HepG2 (cell line): Measurements from ENCODE around the gene DENND5B. TPM values are rescaled to one million over a fixed set of nuclear protein-coding genes. Genes with fewer than 3 reads are reported as not detected.

Experiments
- ATAC-seq: fragments of 200-7000 bp; cut with Tn5 transposase; 3 replicates; pipeline ENCODE4 v1.9.1; 2020; ENCODE audit warnings: mild to moderate bottlenecking, moderate library complexity
- BruUV-seq: library from RNA; stranded (reverse); fragments of 400-500 nt; replicated peaks from 2 replicates; lab custom pipeline; 2021; lab: Mats Ljungman, UMichigan
- CTCF ChIA-PET: fragments of 300-600 bp; formaldehyde crosslinking; extraction: SDS; loops from one replicate; lab custom pipeline; 2021; ENCODE audit warnings: low total read pairs, inconsistent platforms, low intra/inter-chr PET ratio; lab: Yijun Ruan, JAX
- POLR2A ChIA-PET: fragments of 350-600 bp; sonication (Branson Sonifier 250); formaldehyde crosslinking; loops from one replicate; lab custom pipeline; 2020; ENCODE audit warnings: antibody characterized with exemption, inconsistent platforms; lab: Yijun Ruan, JAX
- DNase-seq: peaks from one replicate; pipeline ENCODE4 v3.0.0-alpha.2; 2015; ENCODE audit warnings: low spot score
- FAIRE-seq: peaks from 3 replicates; lab custom pipeline; 2011; peaks lifted over from hg19 to GRCh38; lab: Jason Lieb, UNC
- H2AFZ ChIP-seq: one replicate; pipeline ENCODE4 v1.6.1; 2011; ENCODE audit warnings: low read length, inconsistent platforms
- H3K27ac ChIP-seq: fragments of 300-600 bp; 3 replicates; pipeline ENCODE4 v1.8.0; 2011; ENCODE audit warnings: mixed run types, mild to moderate bottlenecking, mixed read lengths, low read length, inconsistent platforms; ENCODE audit not compliant: insufficient read depth; ENCODE audit errors: extremely low read length
- H3K27me3 ChIP-seq, 2 experiments: fragments of 200-600 bp in 1 of 2; 2 replicates in 1 of 2; 3 replicates in 1 of 2; pipeline versions ENCODE4 v1.6.0 to v1.8.0; 2011; ENCODE audit warnings: low read length in 2 of 2, mild to moderate bottlenecking in 2 of 2, moderate library complexity in 2 of 2, inconsistent platforms in 1 of 2; ENCODE audit not compliant: insufficient read depth in 2 of 2, control insufficient read depth in 1 of 2
- H3K36me3 ChIP-seq, 2 experiments: fragments of 200-600 bp in 1 of 2; replicated peaks in 1 of 2; 2 replicates in 1 of 2; 3 replicates in 1 of 2; pipeline versions ENCODE4 v1.5.1 to v1.8.0; 2011; ENCODE audit warnings: low read length in 2 of 2, inconsistent platforms in 1 of 2; ENCODE audit not compliant: insufficient read depth in 2 of 2, control insufficient read depth in 1 of 2
- H3K4me1 ChIP-seq: 2 replicates; pipeline ENCODE4 v1.5.1; 2012; ENCODE audit warnings: low read length, inconsistent platforms; ENCODE audit not compliant: insufficient read depth
- H3K4me2 ChIP-seq: 2 replicates; pipeline ENCODE4 v1.6.0; 2011; ENCODE audit warnings: low read depth, low read length, inconsistent platforms
- H3K4me3 ChIP-seq, 3 experiments: fragments of 200-600 bp in 1 of 3; sonication (generic), shearing (Covaris generic) in 1 of 3; replicated peaks in 1 of 3; 2 replicates each; pipeline ENCODE4 v1.5.1; 2011 to 2016; ENCODE audit warnings: low read length in 3 of 3, inconsistent platforms in 2 of 3, low read depth in 2 of 3, mild to moderate bottlenecking in 2 of 3, control low read depth in 1 of 3, mixed read lengths in 1 of 3; ENCODE audit not compliant: insufficient read depth in 1 of 3
- H3K79me2 ChIP-seq: one replicate; pipeline ENCODE4 v1.6.1; 2011; ENCODE audit warnings: low read length, inconsistent platforms; ENCODE audit not compliant: insufficient read depth
- H3K9ac ChIP-seq: 2 replicates; pipeline ENCODE4 v1.6.0; 2011; ENCODE audit warnings: mild to moderate bottlenecking, low read depth, low read length, inconsistent platforms; ENCODE audit not compliant: insufficient read depth
- H3K9me3 ChIP-seq: 2 replicates; pipeline ENCODE4 v1.5.1; 2012; ENCODE audit warnings: mild to moderate bottlenecking, low read length
- H4K20me1 ChIP-seq: 2 replicates; pipeline ENCODE4 v1.6.0; 2011; ENCODE audit warnings: inconsistent platforms, mild to moderate bottlenecking, low read length, moderate library complexity; ENCODE audit not compliant: insufficient read depth
- CTCF ChIP-seq: sonication (generic); formaldehyde crosslinking; IDR thresholded peaks from 2 replicates; pipeline ENCODE4 v1.5.0; 2020; ENCODE audit warnings: mild to moderate bottlenecking, missing genetic modification reagents, moderate library complexity
- EZH2 ChIP-seq: conservative IDR thresholded peaks from 2 replicates; pipeline ENCODE4 v1.6.1; 2012; ENCODE audit warnings: mild to moderate bottlenecking, low read depth, low read length, moderate library complexity
- KLF16 ChIP-seq, 2 experiments: sonication (generic) in 1 of 2; formaldehyde crosslinking in 1 of 2; IDR thresholded peaks; 2 replicates each; pipeline versions ENCODE4 v1.6.1 to v1.8.0; 2016 to 2023; ENCODE audit warnings: missing genetic modification reagents in 2 of 2, missing compliant biosample characterization in 1 of 2
- MAFK ChIP-seq, 2 experiments: IDR thresholded peaks in 1 of 2; conservative IDR thresholded peaks in 1 of 2; 2 replicates each; pipeline ENCODE4 v1.6.1; 2011; ENCODE audit warnings: improper control_type of control experiment in 2 of 2, low read length in 2 of 2
- MAX ChIP-seq: IDR thresholded peaks from 2 replicates; pipeline ENCODE4 v1.6.1; 2012; ENCODE audit warnings: inconsistent platforms
- NFATC3 ChIP-seq: sonication (generic); formaldehyde crosslinking; IDR thresholded peaks from 2 replicates; pipeline ENCODE4 v1.5.1; 2020; ENCODE audit warnings: mild to moderate bottlenecking, missing genetic modification reagents
- PITX1 ChIP-seq: sonication (generic); formaldehyde crosslinking; IDR thresholded peaks from 2 replicates; pipeline ENCODE4 v1.5.1; 2020; ENCODE audit warnings: mild to moderate bottlenecking, missing genetic modification reagents
- REPIN1 ChIP-seq: sonication (generic); formaldehyde crosslinking; IDR thresholded peaks from 2 replicates; pipeline ENCODE4 v1.8.0; 2022; ENCODE audit warnings: missing genetic modification reagents, low read depth, mild to moderate bottlenecking, borderline replicate concordance
- SMARCC2 ChIP-seq: fragments of 450-650 bp; IDR thresholded peaks from 2 replicates; pipeline ENCODE4 v1.6.1; 2017; ENCODE audit warnings: antibody characterized with exemption, mild to moderate bottlenecking
- SNRNP70 ChIP-seq: fragments of 200-400 bp; formaldehyde crosslinking; IDR thresholded peaks from 2 replicates; pipeline ENCODE4 v1.6.1; 2017; ENCODE audit warnings: mild to moderate bottlenecking, low read depth, low read length, moderate library complexity
- SRF ChIP-seq: IDR thresholded peaks from 2 replicates; pipeline ENCODE4 v1.6.1; 2011; ENCODE audit warnings: mild to moderate bottlenecking, low read depth, low read length, moderate library complexity
- ZBTB8A ChIP-seq: sonication (generic); formaldehyde crosslinking; IDR thresholded peaks from 2 replicates; pipeline ENCODE4 v1.4.0; 2020; ENCODE audit warnings: mild to moderate bottlenecking, low read depth, missing genetic modification reagents, borderline replicate concordance
- ZFP36 ChIP-seq: fragments of 150-350 bp; IDR thresholded peaks from 2 replicates; pipeline ENCODE4 v1.6.1; 2018; ENCODE audit warnings: borderline replicate concordance, low read length, low read depth; ENCODE audit not compliant: partially characterized antibody
- ZFP91 ChIP-seq: sonication (generic); formaldehyde crosslinking; IDR thresholded peaks from 2 replicates; pipeline ENCODE4 v1.9.0; 2022; ENCODE audit warnings: missing genetic modification reagents, mild to moderate bottlenecking, borderline replicate concordance
- ZNF235 ChIP-seq: sonication (generic); formaldehyde crosslinking; IDR thresholded peaks from 2 replicates; pipeline ENCODE4 v1.8.1; 2023; ENCODE audit warnings: mild to moderate bottlenecking, missing genetic modification reagents, borderline replicate concordance
- ZNF430 ChIP-seq: sonication (generic); formaldehyde crosslinking; IDR thresholded peaks from 2 replicates; pipeline ENCODE4 v1.9.0; 2021; ENCODE audit warnings: mild to moderate bottlenecking, missing genetic modification reagents
- ZNF597 ChIP-seq: sonication (generic); formaldehyde crosslinking; IDR thresholded peaks from 2 replicates; pipeline ENCODE4 v1.5.0; 2020; ENCODE audit warnings: missing genetic modification reagents
- ZNF724P ChIP-seq: sonication (generic); formaldehyde crosslinking; IDR thresholded peaks from 2 replicates; pipeline ENCODE4 v1.8.0; 2022; ENCODE audit warnings: missing genetic modification reagents, borderline replicate concordance
- ZNF761 ChIP-seq: sonication (generic); formaldehyde crosslinking; conservative IDR thresholded peaks from 2 replicates; pipeline ENCODE4 v1.4.0; 2020; ENCODE audit warnings: mild to moderate bottlenecking, missing genetic modification reagents
- WGBS: methylation state at CpG from one replicate; pipeline ENCODE4 v1.1.6; 2017; ENCODE audit warnings: low lambda C conversion rate; 5-methylcytosine and 5-hydroxymethylcytosine counted together
- in situ Hi-C: cut with HindIII; loops from 2 replicates; pipeline ENCODE4 v1.10.0; 2017; ENCODE audit warnings: low pct_unique_long_range_greater_than_20kb; ENCODE audit not compliant: extremely low pct_ligation_motif_present
- intact Hi-C: fragments of 100-400 bp; cut with micrococcal nuclease; formaldehyde crosslinking; loops from one replicate; pipeline ENCODE4 v1.10.0; 2022; ENCODE audit not compliant: unreplicated experiment
- polyA plus RNA-seq, 8 experiments: library from polyadenylated mRNA; depleted of rRNA in 3 of 8; stranded (reverse) in 7 of 8; unstranded in 1 of 8; fragments of >200 nt; fragmentation: Illumina TruSeq in 4 of 8; extraction: Trizol in 4 of 8; gene quantifications; 2 replicates each; pipeline versions ENCODE4 v1.2.1 to v1.2.3, GENCODE V29; 2011 to 2016; ENCODE audit warnings: low read depth in 4 of 8, missing spikeins in 1 of 8, mixed read lengths in 1 of 8; ENCODE audit not compliant: insufficient read depth in 1 of 8
- total RNA-seq, 5 experiments: library from RNA; depleted of rRNA; stranded (reverse); fragments of >200 nt; fragmentation: Illumina TruSeq; extraction: Trizol; gene quantifications; 2 replicates each; pipeline ENCODE4 v1.2.3, GENCODE V29; 2016; ENCODE audit warnings: low read depth in 1 of 5

Gene DENND5B
- total and polyA plus RNA-seq, 2 of the 13 experiments (the other 11 are each of a cell fraction or from before 2014, with no cell fraction given), result 14.7 to 18.7 TPM

- no peak for TF ChIP-seq SMARCC2
- no peak for TF ChIP-seq ZFP91 (CRISPR knock-in tag)
- TF ChIP-seq ZNF430 (CRISPR knock-in tag), result no peak
- TF ChIP-seq ZNF597 (CRISPR knock-in tag), result no peak
- no peak for TF ChIP-seq SRF
Measured at GRCh38 chr12:31499567-31499966, 91.4 kb downstream of the DENND5B start (continued).

GRCh38 chr12:31498424-31498823 is 92.5 kb downstream of the DENND5B start:
- no peak for FAIRE-seq
- no peak overlapping the region for H3K4me3 ChIP-seq
- H3K4me2 ChIP-seq, result no peak overlapping the region
- in situ Hi-C loops, result no loop called here
- ChIA-PET POLR2A (no interaction called here), CTCF (no interaction called here)
- WGBS, result 92% methylated on average over 4 of the region's 4 CpGs
- H3K9ac ChIP-seq, result no peak overlapping the region
- no peak overlapping the region for H3K27ac ChIP-seq
- H3K9me3 ChIP-seq, result no peaks in the 10 kb centered on the region
- no peak for DNase-seq
- BruUV-seq, result no TSS peak
- H3K79me2 ChIP-seq, result peaks cover 16% of the 10 kb centered on the region
- no peaks in the 10 kb centered on the region for H3K27me3 ChIP-seq
- no peaks in the 10 kb centered on the region; the same call in 1 of the 2 replicates for H4K20me1 ChIP-seq
- intact Hi-C loops, result no loop called here
- H3K36me3 ChIP-seq, result peaks cover 0 to 5% of the 10 kb centered on the region in 2 experiments; a peak in 2 of 5 replicates
- no peak for ATAC-seq
- H3K4me1 ChIP-seq, result no peaks in the 10 kb centered on the region
- H2AFZ ChIP-seq, result no peak overlapping the region
- TF ChIP-seq ZNF761 (CRISPR knock-in tag), result no peak
- TF ChIP-seq EZH2, result no peak
- TF ChIP-seq NFATC3 (CRISPR knock-in tag), result no peak
- no peak for TF ChIP-seq PITX1 (CRISPR knock-in tag)
- TF ChIP-seq CTCF (CRISPR knock-in tag), result no peak
- no peak for TF ChIP-seq SNRNP70
- no peak for TF ChIP-seq REPIN1 (CRISPR knock-in tag)
- no peak for TF ChIP-seq ZFP36
- no peak for TF ChIP-seq ZBTB8A (CRISPR knock-in tag)
- no peak for TF ChIP-seq ZNF724P (CRISPR knock-in tag)
- no peak for TF ChIP-seq MAX
- TF ChIP-seq KLF16 (CRISPR knock-in tag; IDR thresholded peaks at IDR 0.05), result no peak
- TF ChIP-seq ZNF235, result no peak
- TF ChIP-seq MAFK (conservative IDR thresholded peaks at IDR 0.05 in 1 of 2, IDR thresholded peaks at IDR 0.05 in 1 of 2; ENCODE audit: low read length in 2 of 2), result no peak
